ENCODE data around the gene SPATA31E1.

DNA sequence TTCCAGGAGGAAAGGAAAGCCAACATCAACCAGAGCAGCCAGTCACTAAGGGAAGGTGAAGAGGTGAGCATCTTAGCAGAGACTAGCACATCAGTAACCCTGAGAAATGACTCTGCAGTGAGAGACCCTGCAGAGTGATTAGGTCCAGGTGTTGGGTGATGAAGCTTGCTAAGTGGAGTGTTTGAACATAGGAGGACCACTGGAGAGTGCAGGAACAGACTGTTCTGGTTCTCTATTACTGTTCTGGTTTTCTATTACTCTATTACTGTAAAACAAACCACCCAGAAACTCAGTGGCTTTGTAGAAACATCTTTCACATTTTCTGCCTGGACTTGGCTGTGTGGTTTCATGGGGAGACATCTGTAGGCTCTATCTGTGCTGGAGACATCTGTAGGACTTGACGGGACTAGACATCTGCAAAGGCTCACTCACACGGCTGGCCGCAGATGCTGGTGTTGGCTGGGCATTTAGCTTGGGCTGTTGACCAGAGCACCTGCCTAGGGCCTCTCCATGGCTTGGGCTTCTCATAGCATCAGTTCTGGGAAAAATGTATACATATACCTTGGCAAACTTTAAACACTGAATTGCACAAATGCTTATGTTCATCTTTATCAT lies 33.4 kb upstream of the SPATA31E1 start:
- TF ChIP-seq, protein P1, sequence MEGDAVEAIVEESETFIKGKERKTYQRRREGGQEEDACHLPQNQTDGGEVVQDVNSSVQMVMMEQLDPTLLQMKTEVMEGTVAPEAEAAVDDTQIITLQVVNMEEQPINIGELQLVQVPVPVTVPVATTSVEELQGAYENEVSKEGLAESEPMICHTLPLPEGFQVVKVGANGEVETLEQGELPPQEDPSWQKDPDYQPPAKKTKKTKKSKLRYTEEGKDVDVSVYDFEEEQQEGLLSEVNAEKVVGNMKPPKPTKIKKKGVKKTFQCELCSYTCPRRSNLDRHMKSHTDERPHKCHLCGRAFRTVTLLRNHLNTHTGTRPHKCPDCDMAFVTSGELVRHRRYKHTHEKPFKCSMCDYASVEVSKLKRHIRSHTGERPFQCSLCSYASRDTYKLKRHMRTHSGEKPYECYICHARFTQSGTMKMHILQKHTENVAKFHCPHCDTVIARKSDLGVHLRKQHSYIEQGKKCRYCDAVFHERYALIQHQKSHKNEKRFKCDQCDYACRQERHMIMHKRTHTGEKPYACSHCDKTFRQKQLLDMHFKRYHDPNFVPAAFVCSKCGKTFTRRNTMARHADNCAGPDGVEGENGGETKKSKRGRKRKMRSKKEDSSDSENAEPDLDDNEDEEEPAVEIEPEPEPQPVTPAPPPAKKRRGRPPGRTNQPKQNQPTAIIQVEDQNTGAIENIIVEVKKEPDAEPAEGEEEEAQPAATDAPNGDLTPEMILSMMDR (conservative IDR thresholded peaks at IDR 0.05 in 1 of 2, IDR thresholded peaks at IDR 0.05 in 1 of 2; ENCODE audit: low read depth in 1 of 2, low read length in 2 of 2), result no peak
- no peak for TF ChIP-seq EZH2 (IDR thresholded peaks at IDR 0.05; ENCODE audit: low read length, missing control alignments)

Data from fibroblast of lung (primary cell).